Measurements from ENCODE around the gene GIN1. TPM values are rescaled to one million over a fixed set of nuclear protein-coding genes. Genes with fewer than 3 reads are reported as not detected.

The GIN1 gene
- polyA plus RNA-seq, 1 donor from 2014 or later, result 17.5 TPM

- Histone ChIP-seq H3K9ac (ENCODE audit: low read length) (no peak overlapping the region), H3K9me2 (ENCODE audit: insufficient read depth, low read length) (no peaks in the 10 kb centered on the region), H3K36me3 (ENCODE audit: insufficient read depth, low read length) (peaks cover 5% of the 10 kb centered on the region), H3K27me3 (ENCODE audit: insufficient read depth, low read depth, low read length) (no peaks in the 10 kb centered on the region), H2AFZ (ENCODE audit: low read depth, low read length) (no peak overlapping the region), H4K20me1 (ENCODE audit: insufficient read depth) (no peaks in the 10 kb centered on the region), H3K27ac (ENCODE audit: low read length) (no peak overlapping the region), H3K4me3 (ENCODE audit: low read length) (no peak overlapping the region), H3K79me2 (replicated peaks; ENCODE audit: insufficient read depth, low read length) (no peaks in the 10 kb centered on the region), H3K9me3 (ENCODE audit: low read length) (no peaks in the 10 kb centered on the region), H3K4me2 (ENCODE audit: low read length) (no peak overlapping the region), H3F3A (ENCODE audit: insufficient read depth, low read length, poor library complexity, severe bottlenecking) (no peaks in the 10 kb centered on the region)
- TF ChIP-seq MXI1 (conservative IDR thresholded peaks at IDR 0.05; ENCODE audit: poor library complexity, severe bottlenecking), result no peak
- no peak for TF ChIP-seq SMC3 (conservative IDR thresholded peaks at IDR 0.05; ENCODE audit: poor library complexity)
- TF ChIP-seq, protein P1, sequence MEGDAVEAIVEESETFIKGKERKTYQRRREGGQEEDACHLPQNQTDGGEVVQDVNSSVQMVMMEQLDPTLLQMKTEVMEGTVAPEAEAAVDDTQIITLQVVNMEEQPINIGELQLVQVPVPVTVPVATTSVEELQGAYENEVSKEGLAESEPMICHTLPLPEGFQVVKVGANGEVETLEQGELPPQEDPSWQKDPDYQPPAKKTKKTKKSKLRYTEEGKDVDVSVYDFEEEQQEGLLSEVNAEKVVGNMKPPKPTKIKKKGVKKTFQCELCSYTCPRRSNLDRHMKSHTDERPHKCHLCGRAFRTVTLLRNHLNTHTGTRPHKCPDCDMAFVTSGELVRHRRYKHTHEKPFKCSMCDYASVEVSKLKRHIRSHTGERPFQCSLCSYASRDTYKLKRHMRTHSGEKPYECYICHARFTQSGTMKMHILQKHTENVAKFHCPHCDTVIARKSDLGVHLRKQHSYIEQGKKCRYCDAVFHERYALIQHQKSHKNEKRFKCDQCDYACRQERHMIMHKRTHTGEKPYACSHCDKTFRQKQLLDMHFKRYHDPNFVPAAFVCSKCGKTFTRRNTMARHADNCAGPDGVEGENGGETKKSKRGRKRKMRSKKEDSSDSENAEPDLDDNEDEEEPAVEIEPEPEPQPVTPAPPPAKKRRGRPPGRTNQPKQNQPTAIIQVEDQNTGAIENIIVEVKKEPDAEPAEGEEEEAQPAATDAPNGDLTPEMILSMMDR (IDR thresholded peaks at IDR 0.05; ENCODE audit: poor library complexity, severe bottlenecking), result no peak
- no peak for TF ChIP-seq EZH2 (IDR thresholded peaks at IDR 0.05; ENCODE audit: borderline replicate concordance, insufficient read depth, low read length, poor library complexity, severe bottlenecking)
- TF ChIP-seq TAF1 (IDR thresholded peaks at IDR 0.05; ENCODE audit: low read depth), result no peak
Observed at GRCh38 chr5:103102234-103102633, 17.7 kb downstream of the GIN1 start.

GRCh38 chr5:103101079-103101750 is 18.7 kb downstream of the GIN1 start:
- Histone ChIP-seq H3K9me3 (ENCODE audit: low read length) (no peaks in the 10 kb centered on the region), H3K36me3 (ENCODE audit: insufficient read depth, low read length) (peaks cover 5% of the 10 kb centered on the region), H3K27ac (ENCODE audit: low read length) (no peak overlapping the region), H2AFZ (ENCODE audit: low read depth, low read length) (no peak overlapping the region), H4K20me1 (ENCODE audit: insufficient read depth) (no peaks in the 10 kb centered on the region), H3K4me2 (ENCODE audit: low read length) (no peak overlapping the region), H3K4me3 (ENCODE audit: low read length) (no peak overlapping the region), H3F3A (ENCODE audit: insufficient read depth, low read length, poor library complexity, severe bottlenecking) (no peaks in the 10 kb centered on the region), H3K79me2 (replicated peaks; ENCODE audit: insufficient read depth, low read length) (no peaks in the 10 kb centered on the region), H3K9me2 (ENCODE audit: insufficient read depth, low read length) (no peaks in the 10 kb centered on the region), H3K9ac (ENCODE audit: low read length) (no peak overlapping the region), H3K27me3 (ENCODE audit: insufficient read depth, low read depth, low read length) (no peaks in the 10 kb centered on the region)
- no peak for TF ChIP-seq EP300 (conservative IDR thresholded peaks at IDR 0.05; ENCODE audit: poor library complexity, severe bottlenecking)
- TF ChIP-seq, protein P1 (IDR thresholded peaks at IDR 0.05; ENCODE audit: poor library complexity, severe bottlenecking), result no peak
- TF ChIP-seq SMC3 (conservative IDR thresholded peaks at IDR 0.05; ENCODE audit: poor library complexity), result no peak
- TF ChIP-seq, protein P2, sequence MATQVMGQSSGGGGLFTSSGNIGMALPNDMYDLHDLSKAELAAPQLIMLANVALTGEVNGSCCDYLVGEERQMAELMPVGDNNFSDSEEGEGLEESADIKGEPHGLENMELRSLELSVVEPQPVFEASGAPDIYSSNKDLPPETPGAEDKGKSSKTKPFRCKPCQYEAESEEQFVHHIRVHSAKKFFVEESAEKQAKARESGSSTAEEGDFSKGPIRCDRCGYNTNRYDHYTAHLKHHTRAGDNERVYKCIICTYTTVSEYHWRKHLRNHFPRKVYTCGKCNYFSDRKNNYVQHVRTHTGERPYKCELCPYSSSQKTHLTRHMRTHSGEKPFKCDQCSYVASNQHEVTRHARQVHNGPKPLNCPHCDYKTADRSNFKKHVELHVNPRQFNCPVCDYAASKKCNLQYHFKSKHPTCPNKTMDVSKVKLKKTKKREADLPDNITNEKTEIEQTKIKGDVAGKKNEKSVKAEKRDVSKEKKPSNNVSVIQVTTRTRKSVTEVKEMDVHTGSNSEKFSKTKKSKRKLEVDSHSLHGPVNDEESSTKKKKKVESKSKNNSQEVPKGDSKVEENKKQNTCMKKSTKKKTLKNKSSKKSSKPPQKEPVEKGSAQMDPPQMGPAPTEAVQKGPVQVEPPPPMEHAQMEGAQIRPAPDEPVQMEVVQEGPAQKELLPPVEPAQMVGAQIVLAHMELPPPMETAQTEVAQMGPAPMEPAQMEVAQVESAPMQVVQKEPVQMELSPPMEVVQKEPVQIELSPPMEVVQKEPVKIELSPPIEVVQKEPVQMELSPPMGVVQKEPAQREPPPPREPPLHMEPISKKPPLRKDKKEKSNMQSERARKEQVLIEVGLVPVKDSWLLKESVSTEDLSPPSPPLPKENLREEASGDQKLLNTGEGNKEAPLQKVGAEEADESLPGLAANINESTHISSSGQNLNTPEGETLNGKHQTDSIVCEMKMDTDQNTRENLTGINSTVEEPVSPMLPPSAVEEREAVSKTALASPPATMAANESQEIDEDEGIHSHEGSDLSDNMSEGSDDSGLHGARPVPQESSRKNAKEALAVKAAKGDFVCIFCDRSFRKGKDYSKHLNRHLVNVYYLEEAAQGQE (IDR thresholded peaks at IDR 0.05; ENCODE audit: borderline replicate concordance), result no peak
